NCI-H510A treated with DMSO at 0.1 percent for 48 hours (cell line): ENCODE data around the gene COL23A1.

Source experiments
- DNase-seq: peaks from one replicate; lab custom pipeline; 2025; lab: John Stamatoyannopoulos, UW

COL23A1 gene

GRCh38 chr5:178357678-178358077 lies 232.5 kb downstream of the COL23A1 start:
- DNase-seq: no peak

- no peak for DNase-seq
Measured at GRCh38 chr5:178357121-178357521, 233.1 kb downstream of the COL23A1 start.

- DNase-seq: no peak
Measured at GRCh38 chr5:178356431-178356872, 233.7 kb downstream of the COL23A1 start.

GRCh38 chr5:178355671-178356070 lies 234.5 kb downstream of the COL23A1 start:
- no peak for DNase-seq

- no peak for DNase-seq
Measured at GRCh38 chr5:178353461-178353860, 236.7 kb downstream of the COL23A1 start.

- DNase-seq: no peak
Measured at GRCh38 chr5:178352035-178352349, 238.2 kb downstream of the COL23A1 start.

GRCh38 chr5:178351221-178352034 lies 238.8 kb downstream of the COL23A1 start:
- DNase-seq: no peak

GRCh38 chr5:178350361-178351220 lies 239.6 kb downstream of the COL23A1 start:
- no peak for DNase-seq

- DNase-seq: no peak
Measured at GRCh38 chr5:178349625-178350353, 240.4 kb downstream of the COL23A1 start.

GRCh38 chr5:178349075-178349511 lies 241.1 kb downstream of the COL23A1 start:
- no peak for DNase-seq

- no peak for DNase-seq
Measured at GRCh38 chr5:178348356-178349074, 241.7 kb downstream of the COL23A1 start.

GRCh38 chr5:178347956-178348355 lies 242.2 kb downstream of the COL23A1 start:
- DNase-seq: no peak

GRCh38 chr5:178346607-178347334 lies 243.4 kb downstream of the COL23A1 start:
- DNase-seq: no peak

GRCh38 chr5:178343306-178343705 lies 246.9 kb downstream of the COL23A1 start:
- no peak for DNase-seq

GRCh38 chr5:178341851-178342140 lies 248.4 kb downstream of the COL23A1 start:
- no peak for DNase-seq

- DNase-seq: no peak
Measured at GRCh38 chr5:178341091-178341850, 248.9 kb downstream of the COL23A1 start.

- no peak for DNase-seq
Measured at GRCh38 chr5:178340637-178341036, 249.6 kb downstream of the COL23A1 start.

GRCh38 chr5:178340187-178340586 lies 250.0 kb downstream of the COL23A1 start:
- DNase-seq: no peak

- DNase-seq: no peak
Measured at GRCh38 chr5:178339272-178339671, 250.9 kb downstream of the COL23A1 start.

- DNase-seq: no peak
Measured at GRCh38 chr5:178338750-178339144, 251.4 kb downstream of the COL23A1 start.
